Aorta (tissue), 5 donors: ENCODE results near the gene AGAP1. TPM values are rescaled to one million over a fixed set of nuclear protein-coding genes. Genes with fewer than 3 reads are reported as not detected.
"Not testable (repeated sequence)": the region's sequence is repeated elsewhere in the genome, so short reads cannot be mapped to it uniquely, and the experiment has no call there.

Experiments
- ATAC-seq: fragments of 200-7000 bp; cut with Tn5 transposase; one replicate; pipeline ENCODE4 v1.9.1; 2022; ENCODE audit warnings: moderate library complexity; ENCODE audit not compliant: low FRiP score
- DNase-seq, 2 donors: peaks; one replicate each; pipeline ENCODE4 v3.0.0-alpha.2; 2020
- H3K27ac ChIP-seq, 2 donors: one replicate each; pipeline ENCODE4 v1.5.1; 2013; ENCODE audit warnings: low read length in 2 of 2, mild to moderate bottlenecking in 2 of 2, moderate library complexity in 2 of 2, control low read depth in 1 of 2, inconsistent platforms in 1 of 2, low read depth in 1 of 2
- H3K27me3 ChIP-seq, 2 donors: one replicate each; pipeline ENCODE4 v1.6.1; 2013; ENCODE audit warnings: control low read depth in 1 of 2, low read length in 1 of 2, mild to moderate bottlenecking in 1 of 2, moderate library complexity in 1 of 2; ENCODE audit not compliant: insufficient read depth in 2 of 2, control insufficient read depth in 1 of 2
- H3K36me3 ChIP-seq, 2 donors: one replicate each; pipeline ENCODE4 v1.6.1; 2013; ENCODE audit warnings: control low read depth in 1 of 2, low read length in 1 of 2, mild to moderate bottlenecking in 1 of 2; ENCODE audit not compliant: insufficient read depth in 2 of 2, control insufficient read depth in 1 of 2
- H3K4me1 ChIP-seq, 2 donors: one replicate each; pipeline ENCODE4 v1.6.1; 2013; ENCODE audit warnings: low read length in 2 of 2, control low read depth in 1 of 2, mild to moderate bottlenecking in 1 of 2, moderate library complexity in 1 of 2; ENCODE audit not compliant: insufficient read depth in 2 of 2, control insufficient read depth in 1 of 2
- H3K4me3 ChIP-seq, 2 donors: one replicate each; pipeline ENCODE4 v1.5.1; 2013; ENCODE audit warnings: low read length in 2 of 2, control low read depth in 1 of 2, mild to moderate bottlenecking in 1 of 2
- H3K9me3 ChIP-seq: one replicate; pipeline ENCODE4 v1.6.1; 2013; ENCODE audit warnings: mild to moderate bottlenecking, low read length; ENCODE audit not compliant: control insufficient read depth
- WGBS, 2 donors: extraction: QIAGEN DNeasy Blood & Tissue Kit; methylation state at CpG; one replicate each; pipeline ENCODE4 v1.1.7; 2013; 5-methylcytosine and 5-hydroxymethylcytosine counted together
- intact Hi-C, 2 donors: fragments of 100-400 bp; cut with DNase I; formaldehyde crosslinking; loops; one replicate each; pipeline versions ENCODE4 v1.14.2 to v1.15.0; 2022
- polyA plus RNA-seq, 2 donors: library from polyadenylated mRNA; stranded (reverse); fragments of 200-250 nt; gene quantifications; one replicate each; pipeline ENCODE4 v1.2.3, GENCODE V29; 2013
- total RNA-seq, 2 donors: library from RNA; stranded (reverse); fragmentation: NEBNext Ultra II Directional; extraction: Animal tissue kit (Norgen Biotek cat#: 25700); gene quantifications; one replicate each; pipeline ENCODE4 v1.2.1, GENCODE V29; 2021
- donor health status: healthy with polysubstance abuse.
- donor health status: Bipolar disorder and iron deficiency.
- donor health status: DM: no; HTN: no; CAD: no.
- donor health status: DM: no; HTN: no; CAD: no.
- donor health status: DM: yes; HTN: yes; CAD: no.

AGAP1 gene
- total and polyA plus RNA-seq, 4 donors = 3.0 to 32.7 (median 12.7) TPM

GRCh38 chr2:235940330-235940729, 446.5 kb downstream of the AGAP1 start:
- peak; percentile 27 for ATAC-seq
- no peak overlapping the region for H3K27ac ChIP-seq
- no peak overlapping the region for H3K4me3 ChIP-seq
- no peaks in the 10 kb centered on the region for H3K4me1 ChIP-seq
- DNase-seq = peak in 1 of 2 donors; percentile 65
- intact Hi-C loops = no loop called here
- 82 to 84% methylated on average over 8 of the region's 8 CpGs for WGBS, 2 donors
- no peaks in the 10 kb centered on the region for H3K27me3 ChIP-seq
- H3K36me3 ChIP-seq = no peaks in the 10 kb centered on the region
- no peaks in the 10 kb centered on the region for H3K9me3 ChIP-seq

- no peaks in the 10 kb centered on the region for H3K36me3 ChIP-seq
- ATAC-seq (no peak), DNase-seq (no peak)
- H3K27me3 ChIP-seq = no peaks in the 10 kb centered on the region
- WGBS, 2 donors = 92 to 94% methylated on average over 10 of the region's 10 CpGs
- no peaks in the 10 kb centered on the region for H3K4me1 ChIP-seq
- no peaks in the 10 kb centered on the region for H3K9me3 ChIP-seq
- no peak overlapping the region for H3K4me3 ChIP-seq
- no peak overlapping the region for H3K27ac ChIP-seq
- intact Hi-C loops = no loop called here
Measured at GRCh38 chr2:235944591-235944990, 450.7 kb downstream of the AGAP1 start.

DNA sequence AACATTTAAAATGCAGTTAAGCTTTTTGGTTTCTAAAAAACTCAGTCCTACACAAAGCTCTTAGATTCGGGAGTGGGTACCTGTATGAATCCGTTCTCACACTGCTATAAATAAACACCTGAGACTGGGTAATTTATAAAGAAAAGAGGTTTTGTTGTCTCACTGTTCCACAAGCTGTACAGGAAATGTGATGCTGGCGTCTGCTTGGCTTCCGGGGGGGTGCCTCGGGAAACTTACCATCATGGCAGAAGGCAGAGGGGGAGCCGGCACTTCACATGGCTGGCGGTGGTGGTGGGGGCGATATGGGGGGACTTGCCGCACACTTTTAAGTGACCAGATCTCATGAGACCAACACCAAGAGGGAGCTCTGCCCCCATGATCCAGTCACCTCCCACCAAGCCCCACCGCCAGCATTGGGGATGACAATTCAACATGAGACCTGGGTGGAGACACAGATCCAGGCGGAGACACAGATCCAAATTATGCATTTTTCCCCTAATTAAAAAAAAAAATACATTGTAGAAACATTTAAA, 451.8 kb downstream of the AGAP1 start:
- intact Hi-C loops = no loop called here
- DNase-seq = no peak
- H3K27ac ChIP-seq = no peak overlapping the region

GRCh38 chr2:235946590-235946989, 452.7 kb downstream of the AGAP1 start:
- no peak for ATAC-seq
- no peak for DNase-seq
- WGBS, 2 donors = 92 to 93% methylated on average over 5 to 6 of the region's 6 CpGs
- Histone ChIP-seq H3K9me3 (no peaks in the 10 kb centered on the region), H3K27me3 (no peaks in the 10 kb centered on the region), H3K36me3 (no peaks in the 10 kb centered on the region), H3K27ac (no peak overlapping the region), H3K4me1 (no peaks in the 10 kb centered on the region), H3K4me3 (no peak overlapping the region)
- intact Hi-C loops = no loop called here

More for the DNA sequence above, 451.8 kb downstream of the AGAP1 start:
- Histone ChIP-seq H3K4me3 (no peak overlapping the region), H3K4me1 (no peaks in the 10 kb centered on the region), H3K9me3 (no peaks in the 10 kb centered on the region), H3K27me3 (no peaks in the 10 kb centered on the region), H3K36me3 (no peaks in the 10 kb centered on the region)
- no peak for ATAC-seq
- WGBS, 2 donors = 82 to 85% methylated on average over 11 of the region's 11 CpGs

DNA sequence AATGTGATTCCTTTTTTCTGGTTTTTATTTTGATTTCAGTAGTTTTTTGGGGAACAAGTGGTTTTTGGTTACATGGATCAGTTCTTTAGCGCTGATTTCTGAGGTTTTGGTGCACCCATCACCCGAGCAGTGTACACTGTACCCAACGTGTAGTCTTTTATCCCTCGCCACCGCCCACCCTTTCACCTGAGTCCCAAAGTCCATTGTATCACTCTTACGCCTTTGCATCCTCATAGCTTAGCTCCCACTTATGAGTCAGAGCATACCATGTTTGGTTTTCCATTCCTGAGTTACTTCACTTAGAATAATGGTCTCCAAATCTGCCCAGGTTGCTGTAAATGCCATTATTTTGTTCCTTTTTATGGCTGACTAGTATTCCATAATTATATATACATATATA, 453.2 kb downstream of the AGAP1 start:
- H3K27ac ChIP-seq, H3K9me3 ChIP-seq, H3K36me3 ChIP-seq, intact Hi-C loops, H3K27me3 ChIP-seq, H3K4me3 ChIP-seq, H3K4me1 ChIP-seq, DNase-seq, ATAC-seq: not testable (repeated sequence)
- WGBS, 2 donors = 78 to 80% methylated on average over 6 of the region's 6 CpGs

GRCh38 chr2:235949567-235950472, 456.0 kb downstream of the AGAP1 start:
- 77 to 82% methylated on average over 17 of the region's 17 CpGs for WGBS, 2 donors
- H3K9me3 ChIP-seq = no peaks in the 10 kb centered on the region
- H3K27me3 ChIP-seq = no peaks in the 10 kb centered on the region
- H3K4me1 ChIP-seq = no peaks in the 10 kb centered on the region
- no peak overlapping the region for H3K4me3 ChIP-seq
- intact Hi-C loops = no loop called here
- no peak overlapping the region for H3K27ac ChIP-seq
- DNase-seq = peak in 1 of 2 donors; percentile 34
- no peak for ATAC-seq
- H3K36me3 ChIP-seq = no peaks in the 10 kb centered on the region

DNA sequence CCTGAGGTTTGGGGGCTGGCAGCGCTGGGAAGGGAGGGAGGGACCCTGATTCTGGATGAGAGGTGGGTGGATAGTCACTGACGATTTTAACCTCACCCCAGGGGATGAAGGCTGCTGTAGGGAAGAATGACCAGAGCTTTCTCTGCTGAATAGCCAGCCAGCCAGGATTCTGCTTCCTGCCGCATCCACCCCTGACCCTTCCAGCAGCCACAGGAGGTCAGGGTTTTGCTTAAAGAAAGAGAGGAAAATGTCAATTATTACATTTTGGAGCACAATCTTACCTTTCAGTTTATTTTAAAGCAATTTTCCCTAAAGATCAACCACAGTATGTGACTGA, 456.6 kb downstream of the AGAP1 start:
- no peaks in the 10 kb centered on the region for H3K36me3 ChIP-seq

DNA sequence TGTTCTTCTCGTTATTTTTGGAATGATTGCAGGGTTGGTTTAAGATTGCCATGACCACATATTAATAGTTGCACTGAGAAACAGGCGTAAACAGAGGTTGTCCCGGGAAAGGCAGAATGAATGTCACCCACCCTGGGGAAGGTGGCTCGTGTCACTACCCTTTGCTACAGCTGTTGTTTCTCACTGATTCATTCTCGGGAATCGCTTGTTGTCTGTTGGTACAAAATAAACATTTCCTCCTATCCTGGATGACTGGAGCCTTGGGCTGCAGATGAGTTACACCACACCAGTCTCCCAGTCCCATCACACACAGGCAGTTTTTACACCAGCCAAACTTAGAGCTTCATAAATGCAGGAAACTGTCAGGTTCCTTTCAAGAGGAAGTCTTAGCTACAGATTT, 457.6 kb downstream of the AGAP1 start:
- Histone ChIP-seq H3K27me3 (no peaks in the 10 kb centered on the region), H3K36me3 (no peaks in the 10 kb centered on the region), H3K27ac (no peak overlapping the region), H3K9me3 (no peaks in the 10 kb centered on the region), H3K4me1 (no peaks in the 10 kb centered on the region), H3K4me3 (no peak overlapping the region)
- ATAC-seq (no peak), DNase-seq (no peak)
- WGBS, 2 donors = 68 to 70% methylated on average over 6 of the region's 6 CpGs
- intact Hi-C loops = no loop called here

More for the DNA sequence above, 456.6 kb downstream of the AGAP1 start:
- intact Hi-C loops = no loop called here
- H3K27ac ChIP-seq = no peak overlapping the region
- WGBS, 2 donors = 39 to 46% methylated on average over 3 of the region's 3 CpGs
- H3K4me1 ChIP-seq = no peaks in the 10 kb centered on the region
- no peaks in the 10 kb centered on the region for H3K27me3 ChIP-seq
- ATAC-seq (no peak), DNase-seq (peak; percentile 12 to 35)
- no peak overlapping the region for H3K4me3 ChIP-seq
- H3K9me3 ChIP-seq = no peaks in the 10 kb centered on the region

GRCh38 chr2:235951982-235952381, 458.1 kb downstream of the AGAP1 start:
- H3K27ac ChIP-seq = no peak overlapping the region
- H3K27me3 ChIP-seq = no peaks in the 10 kb centered on the region
- intact Hi-C loops = no loop called here
- no peaks in the 10 kb centered on the region for H3K4me1 ChIP-seq
- no peaks in the 10 kb centered on the region for H3K36me3 ChIP-seq
- no peak for ATAC-seq
- DNase-seq = no peak
- H3K9me3 ChIP-seq = no peaks in the 10 kb centered on the region
- H3K4me3 ChIP-seq = no peak overlapping the region
- 40 to 42% methylated on average over 2 of the region's 2 CpGs for WGBS, 2 donors
